Thyroid gland (tissue), 4 donors: Measurements from ENCODE around the gene KIAA0232.

ENCODE experiments used
- POLR2A ChIP-seq, 2 donors: fragments of 450-650 bp; IDR thresholded peaks; one replicate each; pipeline ENCODE4 v1.6.1; 2017; ENCODE audit warnings: antibody characterized with exemption in 2 of 2, mild to moderate bottlenecking in 2 of 2, moderate library complexity in 1 of 2
- TF ChIP-seq, protein P1 (sequence below), 6 experiments: fragments of 200-600 bp in 3 of 6; fragments of 450-650 bp in 3 of 6; sonication (generic) in 3 of 6; IDR thresholded peaks; one replicate each; pipeline ENCODE4 v1.5.1; 2016 to 2019; ENCODE audit warnings: antibody characterized with exemption in 6 of 6, mild to moderate bottlenecking in 2 of 6, inconsistent platforms in 1 of 6, moderate library complexity in 1 of 6

DNA sequence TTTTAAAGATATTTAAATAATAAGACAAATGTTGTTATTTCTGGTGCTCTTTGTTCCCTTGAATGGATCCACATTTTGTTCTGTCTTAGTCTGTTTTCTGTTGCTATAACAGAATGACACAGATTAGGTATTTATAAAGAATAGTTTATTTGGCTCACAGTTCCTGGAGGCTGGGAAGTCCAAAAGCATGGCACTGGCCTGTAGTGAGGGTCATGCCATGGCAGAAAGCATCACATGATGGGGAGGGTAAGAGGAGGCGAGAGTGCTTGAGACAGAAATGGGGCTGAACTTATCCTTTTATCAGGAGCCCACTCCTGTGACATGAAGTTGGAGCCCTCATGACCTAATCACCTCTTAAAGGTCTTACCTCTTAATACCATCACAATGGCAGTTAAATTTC, 38.2 kb downstream of the KIAA0232 start:
- no peak for TF ChIP-seq POLR2A (IDR thresholded peaks at IDR 0.05)
- TF ChIP-seq, protein P1, sequence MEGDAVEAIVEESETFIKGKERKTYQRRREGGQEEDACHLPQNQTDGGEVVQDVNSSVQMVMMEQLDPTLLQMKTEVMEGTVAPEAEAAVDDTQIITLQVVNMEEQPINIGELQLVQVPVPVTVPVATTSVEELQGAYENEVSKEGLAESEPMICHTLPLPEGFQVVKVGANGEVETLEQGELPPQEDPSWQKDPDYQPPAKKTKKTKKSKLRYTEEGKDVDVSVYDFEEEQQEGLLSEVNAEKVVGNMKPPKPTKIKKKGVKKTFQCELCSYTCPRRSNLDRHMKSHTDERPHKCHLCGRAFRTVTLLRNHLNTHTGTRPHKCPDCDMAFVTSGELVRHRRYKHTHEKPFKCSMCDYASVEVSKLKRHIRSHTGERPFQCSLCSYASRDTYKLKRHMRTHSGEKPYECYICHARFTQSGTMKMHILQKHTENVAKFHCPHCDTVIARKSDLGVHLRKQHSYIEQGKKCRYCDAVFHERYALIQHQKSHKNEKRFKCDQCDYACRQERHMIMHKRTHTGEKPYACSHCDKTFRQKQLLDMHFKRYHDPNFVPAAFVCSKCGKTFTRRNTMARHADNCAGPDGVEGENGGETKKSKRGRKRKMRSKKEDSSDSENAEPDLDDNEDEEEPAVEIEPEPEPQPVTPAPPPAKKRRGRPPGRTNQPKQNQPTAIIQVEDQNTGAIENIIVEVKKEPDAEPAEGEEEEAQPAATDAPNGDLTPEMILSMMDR (IDR thresholded peaks at IDR 0.05), result no peak
